ENCODE results near the gene ASCC3. TPM values are rescaled to one million over a fixed set of nuclear protein-coding genes. Genes with fewer than 3 reads are reported as not detected.

ASCC3 gene
- 10 to 100 TPM; 29.0 to 29.3 TPM for total RNA-seq
- polyA plus RNA-seq (ENCODE audit: insufficient read depth, low read depth, low replicate concordance), result 16.1 TPM
- long read RNA-seq, donor 1, partial matches to known transcripts, result 0 of 3 reads
- long read RNA-seq, donor 1, other reads (novel, unspliced or antisense), result 0 of 3 reads
- long read RNA-seq, donor 2, partial matches to known transcripts, result 0 of 2 reads
- long read RNA-seq, donor 2, other reads (novel, unspliced or antisense), result 0 of 2 reads

- Histone ChIP-seq H3K4me3 (peak within 1 kb of the TSS; percentile 91 to 98), H3K36me3 (ENCODE audit: low read depth, missing control alignments) (no peaks in the 10 kb centered on the region), H3K4me1 (peaks cover 16% of the 10 kb centered on the region), H3K9me3 (no peaks in the 10 kb centered on the region), H3K27me3 (no peaks in the 10 kb centered on the region), H3K27ac (peak within 1 kb of the TSS; percentile 93 to 94)
- peak; percentile 96 for DNase-seq
- TF ChIP-seq CTCF (IDR thresholded peaks at IDR 0.05) (no peak), POLR2A (IDR thresholded peaks at IDR 0.05) (peak; percentile 19)
- intact Hi-C loops (cut with DNase I; ENCODE audit: low total_unique reads), result no loop called here
- WGBS, 2 donors, result 0% methylated on average over 45 to 83 of the region's 83 CpGs
Observed at GRCh38 chr6:100880853-100881706, at the start of gene ASCC3. Gene ASCC3, minus strand, starts transcription at chr6:100881329. Its CDS starts 13,332 bp downstream, at chr6:100867997.

GRCh38 chr6:100925749-100926148 lies 44.6 kb upstream of the ASCC3 start:
- intact Hi-C loops (cut with DNase I; ENCODE audit: low total_unique reads), result no loop called here
- Histone ChIP-seq H3K36me3 (ENCODE audit: low read depth, missing control alignments) (no peaks in the 10 kb centered on the region), H3K4me3 (no peak overlapping the region), H3K27ac (no peak overlapping the region), H3K4me1 (no peaks in the 10 kb centered on the region), H3K27me3 (no peaks in the 10 kb centered on the region), H3K9me3 (no peaks in the 10 kb centered on the region)
- 83 to 93% methylated on average over 1 of the region's 1 CpG for WGBS, 2 donors
- no peak for DNase-seq
- no peak for TF ChIP-seq POLR2A (IDR thresholded peaks at IDR 0.05)
- no peak for TF ChIP-seq CTCF (IDR thresholded peaks at IDR 0.05)

- Histone ChIP-seq H3K36me3 (ENCODE audit: low read depth, missing control alignments) (no peaks in the 10 kb centered on the region), H3K9me3 (no peaks in the 10 kb centered on the region), H3K4me3 (no peak overlapping the region), H3K4me1 (no peaks in the 10 kb centered on the region), H3K27ac (no peak overlapping the region), H3K27me3 (no peaks in the 10 kb centered on the region)
- no peak for TF ChIP-seq POLR2A (IDR thresholded peaks at IDR 0.05)
- TF ChIP-seq CTCF (IDR thresholded peaks at IDR 0.05), result no peak
- 88 to 89% methylated on average over 9 of the region's 9 CpGs for WGBS, 2 donors
- intact Hi-C loops (cut with DNase I; ENCODE audit: low total_unique reads), result no loop called here
- no peak for DNase-seq
Observed at GRCh38 chr6:100924534-100925227, 43.6 kb upstream of the ASCC3 start.

GRCh38 chr6:100923481-100924165 lies 42.5 kb upstream of the ASCC3 start:
- 72 to 77% methylated on average over 3 of the region's 3 CpGs for WGBS, 2 donors
- intact Hi-C loops (cut with DNase I; ENCODE audit: low total_unique reads), result no loop called here
- Histone ChIP-seq H3K9me3 (no peaks in the 10 kb centered on the region), H3K27me3 (no peaks in the 10 kb centered on the region), H3K4me3 (no peak overlapping the region), H3K4me1 (no peaks in the 10 kb centered on the region), H3K27ac (no peak overlapping the region), H3K36me3 (ENCODE audit: low read depth, missing control alignments) (no peaks in the 10 kb centered on the region)
- DNase-seq, result no peak
- TF ChIP-seq CTCF (IDR thresholded peaks at IDR 0.05), result no peak
- no peak for TF ChIP-seq POLR2A (IDR thresholded peaks at IDR 0.05)

Data from testis (tissue), 5 donors.